Measurements from ENCODE around the gene HSD17B1. TPM values are rescaled to one million over a fixed set of nuclear protein-coding genes. Genes with fewer than 3 reads are reported as not detected.

HSD17B1 gene
- total RNA-seq, 4 donors from 2014 or later, result 0.33 to 0.66 (median 0.47) TPM; not detected in 1

GRCh38 chr17:42581744-42582270, 29.1 kb downstream of the HSD17B1 start:
- no peak for TF ChIP-seq CTCF (IDR thresholded peaks at IDR 0.05 in 4 of 5, conservative IDR thresholded peaks at IDR 0.05 in 1 of 5)
- no peak for TF ChIP-seq POLR2A (IDR thresholded peaks at IDR 0.05)
- Histone ChIP-seq H3K4me1 (peaks cover 16 to 28% of the 10 kb centered on the region in 2 donors), H3K4me3 (no peak overlapping the region), H3K36me3 (peaks cover 0 to 74% of the 10 kb centered on the region in 2 donors), H3K27ac (no peak overlapping the region), H3K27me3 (no peaks in the 10 kb centered on the region), H3K9me3 (no peaks in the 10 kb centered on the region)
- ATAC-seq (no peak), DNase-seq (no peak)
- intact Hi-C loops (cut with DNase I; ENCODE audit: low total_unique reads), result no loop called here
- in situ Hi-C loops (cut with MboI; ENCODE audit: low sequenced_read_pairs in 4 of 4), result loop anchor here (10.0 to 25.0 kb wide), 4 partner anchors 103 to 183 kb away; partner anchors contain the start of genes CCR10 (in 3 of the 4), CNTNAP1 (in 3 of the 4), PLEKHH3 (in 2 of the 4) and RAMP2 (in 2 of the 4)

- no peak for ATAC-seq
- in situ Hi-C loops (cut with MboI; ENCODE audit: low sequenced_read_pairs in 4 of 4) (loop anchor here (10.0 to 25.0 kb wide), 4 partner anchors 100 to 180 kb away; partner anchors contain the start of genes CCR10 (in 3 of the 4), CNTNAP1 (in 3 of the 4), PLEKHH3 (in 2 of the 4) and RAMP2 (in 2 of the 4)), intact Hi-C loops (cut with DNase I; ENCODE audit: low total_unique reads) (no loop called here)
- DNase-seq, result no peak
- TF ChIP-seq POLR2A (IDR thresholded peaks at IDR 0.05), result no peak
- no peak for TF ChIP-seq CTCF (IDR thresholded peaks at IDR 0.05 in 4 of 5, conservative IDR thresholded peaks at IDR 0.05 in 1 of 5)
- Histone ChIP-seq H3K36me3 (peaks cover 0 to 97% of the 10 kb centered on the region in 2 donors), H3K4me1 (peaks cover 14 to 29% of the 10 kb centered on the region in 2 donors), H3K9me3 (no peaks in the 10 kb centered on the region), H3K27me3 (no peaks in the 10 kb centered on the region), H3K27ac (peak overlapping the region in 1 of 4 donors; percentile 61), H3K4me3 (no peak overlapping the region)
Measured at GRCh38 chr17:42584880-42585279, 32.2 kb downstream of the HSD17B1 start.

GRCh38 chr17:42585353-42585752, 32.6 kb downstream of the HSD17B1 start:
- Histone ChIP-seq H3K4me3 (no peak overlapping the region), H3K4me1 (peaks cover 14 to 29% of the 10 kb centered on the region in 2 donors), H3K27me3 (no peaks in the 10 kb centered on the region), H3K27ac (peak overlapping the region in 3 of 4 donors; percentile 4 to 61 (median 46)), H3K36me3 (peaks cover 0 to 97% of the 10 kb centered on the region in 2 donors), H3K9me3 (no peaks in the 10 kb centered on the region)
- intact Hi-C loops (cut with DNase I; ENCODE audit: low total_unique reads), result no loop called here
- ATAC-seq, result peak in 1 of 2 donors; percentile 32
- in situ Hi-C loops (cut with MboI; ENCODE audit: low sequenced_read_pairs in 4 of 4), result loop anchor here (10.0 to 25.0 kb wide), 4 partner anchors 99 to 179 kb away; partner anchors contain the start of genes CCR10 (in 3 of the 4), CNTNAP1 (in 3 of the 4), PLEKHH3 (in 2 of the 4) and RAMP2 (in 2 of the 4)
- TF ChIP-seq CTCF (IDR thresholded peaks at IDR 0.05 in 4 of 5, conservative IDR thresholded peaks at IDR 0.05 in 1 of 5), result no peak
- TF ChIP-seq POLR2A (IDR thresholded peaks at IDR 0.05), result no peak
- DNase-seq, result no peak

- H3K4me1 ChIP-seq, result peaks cover 14 to 29% of the 10 kb centered on the region in 2 donors
- H3K9me3 ChIP-seq, result no peaks in the 10 kb centered on the region
- no peak for DNase-seq
- H3K27ac ChIP-seq, result peak overlapping the region in 3 of 4 donors; percentile 13 to 61 (median 59)
- peaks cover 0 to 97% of the 10 kb centered on the region in 2 donors for H3K36me3 ChIP-seq
- no peak overlapping the region for H3K4me3 ChIP-seq
- TF ChIP-seq CTCF (IDR thresholded peaks at IDR 0.05 in 4 of 5, conservative IDR thresholded peaks at IDR 0.05 in 1 of 5), result no peak
- TF ChIP-seq POLR2A (IDR thresholded peaks at IDR 0.05), result no peak
- intact Hi-C loops (cut with DNase I; ENCODE audit: low total_unique reads), result no loop called here
- no peaks in the 10 kb centered on the region for H3K27me3 ChIP-seq
- in situ Hi-C loops (cut with MboI; ENCODE audit: low sequenced_read_pairs in 4 of 4), result loop anchor here (10.0 to 25.0 kb wide), 4 partner anchors 98 to 178 kb away; partner anchors contain the start of genes CCR10 (in 3 of the 4), CNTNAP1 (in 3 of the 4), PLEKHH3 (in 2 of the 4) and RAMP2 (in 2 of the 4)
- peak in 1 of 2 donors; percentile 19 for ATAC-seq
Measured at GRCh38 chr17:42586514-42587230, 33.9 kb downstream of the HSD17B1 start.
